Measurements from ENCODE around the gene TM4SF4. TPM values are rescaled to one million over a fixed set of nuclear protein-coding genes. Genes with fewer than 3 reads are reported as not detected.

Gene TM4SF4
- total and polyA plus RNA-seq, 2 experiments from 2014 or later: not detected

GRCh38 chr3:149450281-149450680 lies 24.2 kb upstream of the TM4SF4 start:
- no peak for DNase-seq (ENCODE audit: low spot score)
- Histone ChIP-seq H3K27me3 (ENCODE audit: insufficient read depth) (no peaks in the 10 kb centered on the region), H3K4me1 (ENCODE audit: insufficient read depth) (no peaks in the 10 kb centered on the region), H3K27ac (ENCODE audit: low read depth) (no peak overlapping the region), H3K4me2 (no peak overlapping the region), H3K4me3 (no peak overlapping the region), H2AFZ (0 out of 2 replicates have a peak overlapping the region, but pooled peaks have one; percentile 34), H4K20me1 (replicated peaks; ENCODE audit: insufficient read depth) (no peaks in the 10 kb centered on the region), H3K36me3 (ENCODE audit: insufficient read depth) (peaks cover 11% of the 10 kb centered on the region; the same call in 1 of the 2 replicates), H3K79me2 (replicated peaks; ENCODE audit: insufficient read depth) (no peaks in the 10 kb centered on the region), H3K9me2 (ENCODE audit: insufficient read depth) (0 out of 2 replicates have a peak, but pooled peaks cover 4% of the 10 kb centered on the region), H3F3A (replicated peaks; ENCODE audit: low read depth) (no peaks in the 10 kb centered on the region)
- Mint-ChIP-seq H3K36me3 (ENCODE audit: low read depth) (peaks cover 29% of the 10 kb centered on the region), H3K27me3 (ENCODE audit: insufficient read depth, low read depth, poor library complexity) (peaks cover 6% of the 10 kb centered on the region), H3K27ac (peak overlapping the region; percentile 74; the same call in 1 of the 2 replicates), H3K9me3 (peaks cover 49% of the 10 kb centered on the region), H3K4me3 (no peak overlapping the region), H3K4me1 (peaks cover 4% of the 10 kb centered on the region; the same call in 2 of the 3 replicates)
- TF ChIP-seq JUNB (IDR thresholded peaks at IDR 0.05; ENCODE audit: unreplicated experiment) (no peak), EZH2phosphoT487 (IDR thresholded peaks at IDR 0.05; ENCODE audit: unreplicated experiment) (no peak), REST (IDR thresholded peaks at IDR 0.05; ENCODE audit: unreplicated experiment) (no peak), ZNF114 (CRISPR knock-in tag; IDR thresholded peaks at IDR 0.05) (no peak), EZH2 (IDR thresholded peaks at IDR 0.05; ENCODE audit: low read depth, unreplicated experiment) (no peak), ETS1 (IDR thresholded peaks at IDR 0.05) (no peak), POLR2AphosphoS5 (IDR thresholded peaks at IDR 0.05; ENCODE audit: low read depth) (no peak), ZNF331 (CRISPR knock-in tag; IDR thresholded peaks at IDR 0.05; ENCODE audit: low read depth) (no peak), STAT1 (IDR thresholded peaks at IDR 0.05; ENCODE audit: unreplicated experiment) (no peak), CTCF (conservative IDR thresholded peaks at IDR 0.05; ENCODE audit: low read depth in 2 of 2) (no peak), ZNF462 (CRISPR knock-in tag; IDR thresholded peaks at IDR 0.05) (no peak), CREB1 (CRISPR knock-in tag; IDR thresholded peaks at IDR 0.05; ENCODE audit: low read depth) (no peak), NANOG (IDR thresholded peaks at IDR 0.05; ENCODE audit: borderline replicate concordance) (no peak)
- ATAC-seq: no peak

Data from GM23338 (cell line).